GM03348 (cell line): ENCODE measurements around the gene INPP5B.
"Not testable (repeated sequence)": the region's sequence is repeated elsewhere in the genome, so short reads cannot be mapped to it uniquely, and the experiment has no call there.

Source experiments
- DNase-seq: peaks from one replicate; pipeline ENCODE4 v3.0.0; 2012; ENCODE audit warnings: low spot score

The INPP5B gene

GRCh38 chr1:37946703-37947360, at the start of gene INPP5B:
TSS of gene INPP5B (minus strand) at chr1:37947053. CDS start at chr1:37946308, 745 bp downstream.
- peak; percentile 95 for DNase-seq

GRCh38 chr1:37995751-37996345, 49.0 kb upstream of the INPP5B start:
- peak; percentile 87 for DNase-seq

GRCh38 chr1:37994886-37995566, 48.2 kb upstream of the INPP5B start:
- no peak for DNase-seq

GRCh38 chr1:37989361-37989930, 42.6 kb upstream of the INPP5B start:
- peak; percentile 59 for DNase-seq

GRCh38 chr1:37987679-37988078, 40.8 kb upstream of the INPP5B start:
- DNase-seq = no peak

GRCh38 chr1:37983546-37983945, 36.7 kb upstream of the INPP5B start:
- no peak for DNase-seq

GRCh38 chr1:37978541-37978940, 31.7 kb upstream of the INPP5B start:
- no peak for DNase-seq

GRCh38 chr1:37975083-37975482, 28.2 kb upstream of the INPP5B start:
- DNase-seq = peak; percentile 68

GRCh38 chr1:37974567-37974966, 27.7 kb upstream of the INPP5B start:
- no peak for DNase-seq

GRCh38 chr1:37973684-37974083, 26.8 kb upstream of the INPP5B start:
- not testable (repeated sequence) for DNase-seq

GRCh38 chr1:37965301-37965700, 18.4 kb upstream of the INPP5B start:
- no peak for DNase-seq

GRCh38 chr1:37964106-37964505, 17.3 kb upstream of the INPP5B start:
- not testable (repeated sequence) for DNase-seq

GRCh38 chr1:37958690-37959089, 11.8 kb upstream of the INPP5B start:
- peak; percentile 89 for DNase-seq

GRCh38 chr1:37955685-37956084, 8.8 kb upstream of the INPP5B start:
- no peak for DNase-seq

- DNase-seq = no peak
Observed at GRCh38 chr1:37954316-37954971, 7.6 kb upstream of the INPP5B start.

GRCh38 chr1:37952738-37953137, 5.9 kb upstream of the INPP5B start:
- DNase-seq = no peak

GRCh38 chr1:37951783-37952624, 5.2 kb upstream of the INPP5B start:
- no peak for DNase-seq

- no peak for DNase-seq
Observed at GRCh38 chr1:37951041-37951782, 4.4 kb upstream of the INPP5B start.

- DNase-seq = no peak
Observed at GRCh38 chr1:37949524-37950152, 2.8 kb upstream of the INPP5B start.

GRCh38 chr1:37948841-37949240, 2.0 kb upstream of the INPP5B start:
- no peak for DNase-seq
